Measurements from ENCODE around the gene C2orf76.
"Not testable (repeated sequence)": the region's sequence is repeated elsewhere in the genome, so short reads cannot be mapped to it uniquely, and the experiment has no call there.

Gene C2orf76

DNA sequence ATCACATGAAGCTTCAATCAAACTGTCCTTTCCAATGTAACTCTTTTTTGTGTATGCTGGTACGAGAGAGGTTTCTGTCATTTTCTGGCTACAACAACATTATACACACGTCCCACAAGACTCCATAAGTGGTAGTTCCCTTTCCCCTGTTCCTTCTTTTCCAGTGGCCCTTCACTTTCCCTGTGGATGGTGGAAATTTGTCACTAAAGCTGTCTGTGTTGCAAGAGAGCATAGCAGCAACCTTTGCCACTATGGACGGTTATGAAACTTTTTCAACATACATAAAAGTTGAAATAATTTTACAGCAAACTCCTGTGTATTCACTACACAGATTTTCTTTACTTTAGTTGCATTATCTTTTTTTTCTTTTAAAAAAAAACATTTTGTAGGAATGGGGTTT is 18.8 kb upstream of the C2orf76 start:
- DNase-seq (ENCODE audit: extremely low read depth, low read depth) = no peak
- TF ChIP-seq, protein P1, sequence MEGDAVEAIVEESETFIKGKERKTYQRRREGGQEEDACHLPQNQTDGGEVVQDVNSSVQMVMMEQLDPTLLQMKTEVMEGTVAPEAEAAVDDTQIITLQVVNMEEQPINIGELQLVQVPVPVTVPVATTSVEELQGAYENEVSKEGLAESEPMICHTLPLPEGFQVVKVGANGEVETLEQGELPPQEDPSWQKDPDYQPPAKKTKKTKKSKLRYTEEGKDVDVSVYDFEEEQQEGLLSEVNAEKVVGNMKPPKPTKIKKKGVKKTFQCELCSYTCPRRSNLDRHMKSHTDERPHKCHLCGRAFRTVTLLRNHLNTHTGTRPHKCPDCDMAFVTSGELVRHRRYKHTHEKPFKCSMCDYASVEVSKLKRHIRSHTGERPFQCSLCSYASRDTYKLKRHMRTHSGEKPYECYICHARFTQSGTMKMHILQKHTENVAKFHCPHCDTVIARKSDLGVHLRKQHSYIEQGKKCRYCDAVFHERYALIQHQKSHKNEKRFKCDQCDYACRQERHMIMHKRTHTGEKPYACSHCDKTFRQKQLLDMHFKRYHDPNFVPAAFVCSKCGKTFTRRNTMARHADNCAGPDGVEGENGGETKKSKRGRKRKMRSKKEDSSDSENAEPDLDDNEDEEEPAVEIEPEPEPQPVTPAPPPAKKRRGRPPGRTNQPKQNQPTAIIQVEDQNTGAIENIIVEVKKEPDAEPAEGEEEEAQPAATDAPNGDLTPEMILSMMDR (IDR thresholded peaks at IDR 0.05; ENCODE audit: low read depth, low read length) = no peak

DNA sequence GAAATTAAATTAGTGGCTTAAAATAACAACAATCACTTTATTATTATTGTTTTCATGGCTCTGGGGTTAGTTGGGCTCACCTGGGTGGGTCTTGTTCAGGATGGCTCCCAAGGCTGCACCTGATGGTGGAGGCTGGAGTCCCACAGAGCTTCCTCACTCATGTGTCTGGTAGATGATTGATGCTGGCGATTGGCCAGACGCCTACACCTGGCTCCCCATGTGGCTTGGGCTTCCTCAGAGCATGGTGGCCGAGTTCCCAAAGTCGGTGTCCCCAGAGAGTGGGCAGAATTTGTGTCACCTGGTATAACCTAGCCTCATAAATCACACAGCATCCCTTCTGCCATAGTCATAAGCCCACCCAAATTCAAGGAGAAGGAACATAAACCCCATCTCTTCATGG is 18.3 kb upstream of the C2orf76 start:
- TF ChIP-seq, protein P1 (IDR thresholded peaks at IDR 0.05; ENCODE audit: low read depth, low read length) = no peak
- no peak for DNase-seq (ENCODE audit: extremely low read depth, low read depth)

DNA sequence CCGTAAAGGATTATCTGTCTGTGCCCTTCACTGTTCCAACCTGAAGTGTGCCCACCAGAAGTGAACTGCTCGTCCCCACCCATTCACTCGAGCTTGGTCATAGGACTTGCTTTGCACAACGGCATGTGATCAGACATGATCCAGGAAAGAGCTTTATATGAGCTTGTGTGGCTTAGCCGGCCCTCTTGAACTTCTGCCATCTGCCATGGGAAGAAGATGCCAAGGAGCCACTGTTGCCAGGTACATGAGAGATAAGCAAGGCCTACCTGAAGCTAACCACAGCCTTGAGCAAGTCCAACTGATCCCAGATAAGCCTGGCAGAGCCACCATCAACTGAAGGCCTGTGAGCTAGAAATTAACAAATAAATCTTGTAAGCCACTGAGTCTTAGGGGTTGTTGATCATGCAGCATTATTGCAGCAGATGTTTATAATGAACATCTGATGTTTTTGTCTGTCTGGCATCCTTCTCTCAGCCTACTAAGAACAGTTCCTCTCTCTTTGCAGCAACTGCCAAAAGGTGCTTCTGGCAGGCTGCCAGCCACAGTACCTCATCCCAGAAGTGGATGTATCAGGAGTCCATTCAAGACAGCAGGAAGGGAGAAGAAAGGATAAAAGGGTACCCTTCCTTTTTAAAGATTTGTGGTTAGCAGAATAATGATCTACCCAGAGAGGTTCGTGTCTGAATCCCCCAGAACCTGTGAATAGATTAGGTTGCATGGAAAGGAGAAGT is 16.9 kb upstream of the C2orf76 start:
- no peak for DNase-seq (ENCODE audit: extremely low read depth, low read depth)

DNA sequence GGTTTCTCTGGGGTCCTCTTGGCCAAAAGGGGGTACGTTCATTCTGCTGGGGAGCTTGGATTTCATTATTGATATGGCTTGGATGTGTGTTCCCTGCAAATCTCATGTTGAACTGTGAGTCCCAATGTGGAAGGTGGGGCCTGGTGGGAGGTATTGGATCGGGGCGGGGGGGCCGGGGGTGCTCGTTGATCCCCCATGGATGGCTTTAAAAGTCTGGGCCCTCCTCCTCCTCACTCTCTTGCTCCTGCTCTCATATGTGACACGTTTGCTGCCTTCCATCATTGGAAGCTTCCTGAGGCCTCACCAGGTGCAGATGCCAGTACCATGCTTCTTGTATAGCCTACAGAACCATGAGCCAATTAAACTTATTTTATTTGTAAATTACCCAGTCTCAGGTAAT is 11.9 kb upstream of the C2orf76 start:
- TF ChIP-seq, protein P1 (IDR thresholded peaks at IDR 0.05; ENCODE audit: low read depth, low read length) = no peak
- DNase-seq (ENCODE audit: extremely low read depth, low read depth) = no peak

More for the DNA sequence above, 16.9 kb upstream of the C2orf76 start:
- TF ChIP-seq, protein P1 (IDR thresholded peaks at IDR 0.05; ENCODE audit: low read depth, low read length) = no peak

DNA sequence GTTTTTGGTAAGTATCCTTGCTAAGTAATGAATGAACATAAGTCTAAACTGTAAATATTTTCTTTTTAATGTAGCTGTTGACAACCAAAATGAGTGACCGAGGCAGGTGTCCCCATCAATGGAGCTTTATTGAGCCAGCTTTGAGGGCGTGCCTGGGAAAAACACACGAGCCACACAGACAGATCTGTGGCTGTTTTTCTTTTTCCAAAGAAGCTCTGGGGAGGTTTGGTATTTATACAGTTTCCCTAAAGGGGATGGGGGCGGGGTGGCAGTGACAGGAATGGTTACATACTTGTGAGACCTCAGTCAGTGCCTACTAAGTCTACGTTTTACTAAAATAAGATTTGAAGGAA is 11.3 kb upstream of the C2orf76 start:
- no peak for DNase-seq (ENCODE audit: extremely low read depth, low read depth)
- TF ChIP-seq, protein P1 (IDR thresholded peaks at IDR 0.05; ENCODE audit: low read depth, low read length) = no peak

DNA sequence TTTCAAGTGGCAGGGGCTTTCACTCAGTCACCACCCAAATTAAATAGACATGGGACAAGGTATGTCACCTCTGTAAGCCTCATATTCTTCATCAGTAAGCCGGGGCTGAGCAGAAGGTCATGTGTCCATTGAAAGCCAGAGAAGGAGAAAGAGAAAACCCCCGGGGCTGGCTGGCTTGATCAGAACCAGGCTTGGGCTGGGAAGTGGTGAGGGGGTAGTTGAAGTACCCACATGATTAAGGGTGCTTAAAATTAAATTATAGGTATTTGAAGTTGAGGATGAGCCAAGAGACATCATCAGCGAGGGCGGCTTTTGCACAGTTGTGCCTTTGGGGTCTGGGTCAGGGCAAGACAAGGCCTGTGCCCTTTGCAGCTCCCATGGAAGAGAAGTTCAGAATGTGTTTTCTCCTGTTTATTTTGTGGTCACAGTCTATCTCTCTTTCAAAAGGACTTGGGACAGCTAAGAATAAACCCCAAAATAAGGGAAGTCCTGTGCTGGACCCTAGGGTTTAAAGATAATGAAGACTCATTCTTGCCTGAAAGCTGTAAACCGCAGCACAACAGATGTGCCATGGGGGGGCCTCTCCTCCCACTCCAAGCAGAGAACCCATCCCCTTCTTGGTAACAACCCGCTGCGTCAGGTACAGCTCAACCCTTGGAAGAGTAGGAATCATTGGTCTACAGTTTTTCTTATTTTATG is 10.8 kb upstream of the C2orf76 start:
- TF ChIP-seq, protein P1 (IDR thresholded peaks at IDR 0.05; ENCODE audit: low read depth, low read length) = no peak
- DNase-seq (ENCODE audit: extremely low read depth, low read depth) = no peak

DNA sequence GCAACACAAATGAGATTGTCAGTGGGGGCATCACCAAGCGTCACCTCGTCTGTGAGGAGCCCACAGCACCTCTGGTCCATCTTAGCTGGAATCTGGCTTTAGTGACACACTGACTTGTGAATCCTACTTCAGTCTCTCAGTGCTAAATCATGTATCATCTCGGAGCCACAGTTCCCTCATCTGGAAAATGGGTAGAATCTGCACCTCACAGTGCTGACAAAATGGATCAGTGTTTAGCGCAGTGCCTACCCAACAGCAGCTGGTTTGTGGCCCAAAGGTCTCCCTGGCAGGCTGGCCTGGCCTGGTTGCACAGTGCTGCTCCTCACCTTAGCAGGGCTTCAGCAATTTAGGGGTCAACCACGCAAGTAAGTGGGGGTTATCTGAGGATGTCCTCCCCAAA is 10.2 kb upstream of the C2orf76 start:
- no peak for DNase-seq (ENCODE audit: extremely low read depth, low read depth)
- TF ChIP-seq, protein P1 (IDR thresholded peaks at IDR 0.05; ENCODE audit: low read depth, low read length) = no peak

DNA sequence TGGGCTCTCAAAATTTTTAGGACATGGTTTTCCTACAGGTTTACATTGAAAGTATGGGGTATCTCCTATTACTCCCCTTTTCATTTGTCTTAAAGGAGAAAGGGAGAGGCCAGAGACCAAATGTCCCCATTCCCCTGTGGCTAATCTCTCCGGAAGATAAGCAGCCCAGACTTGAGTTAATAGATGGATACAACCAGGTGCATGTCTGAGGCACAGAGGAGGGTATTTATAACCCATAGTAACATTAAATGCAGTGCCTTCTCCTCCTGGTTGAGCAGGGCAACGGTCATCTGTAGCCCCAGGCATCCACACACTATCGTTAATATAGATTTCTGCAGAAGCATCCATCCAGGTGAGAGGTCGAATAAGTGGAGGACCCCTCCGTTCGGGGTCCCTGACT is 9.8 kb upstream of the C2orf76 start:
- DNase-seq (ENCODE audit: extremely low read depth, low read depth) = not testable (repeated sequence)

DNA sequence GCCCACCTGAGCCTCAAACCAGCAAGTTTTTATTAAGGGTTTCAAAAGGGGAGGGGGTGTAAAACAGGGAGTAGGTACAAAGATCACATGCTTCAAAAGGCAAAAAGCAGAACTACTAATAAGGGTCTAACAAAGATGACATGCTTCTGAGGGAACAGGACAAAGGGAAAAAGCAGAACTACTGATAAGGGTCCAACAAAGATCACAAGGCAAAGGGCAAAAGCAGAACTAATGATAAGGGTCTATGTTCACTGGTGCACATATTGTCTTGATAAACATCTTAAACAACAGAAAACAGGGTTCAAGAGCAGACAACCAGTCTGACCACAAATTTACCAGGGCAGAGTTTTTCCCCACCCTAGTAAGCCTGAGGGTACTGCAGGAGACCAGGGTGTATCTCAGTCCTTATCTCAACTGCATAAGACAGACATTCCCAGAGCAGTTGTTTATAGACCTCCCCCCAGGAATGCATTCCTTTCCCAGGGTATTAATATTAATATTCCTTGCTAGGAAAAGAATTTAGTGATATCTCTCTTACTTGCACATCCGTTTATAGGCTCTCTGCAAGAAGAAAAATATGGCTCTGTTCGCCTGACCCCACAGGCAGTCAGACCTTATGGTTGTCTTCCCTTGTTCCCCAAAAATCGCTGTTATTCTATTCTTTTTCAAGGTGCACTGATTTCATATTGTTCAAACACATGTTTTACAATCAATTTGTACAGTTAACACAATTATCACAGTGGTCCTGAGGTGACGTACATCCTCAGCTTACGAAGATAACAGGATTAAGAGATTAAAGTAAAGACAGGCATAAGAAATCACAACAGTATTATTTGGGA is 7.5 kb upstream of the C2orf76 start:
- DNase-seq (ENCODE audit: extremely low read depth, low read depth) = not testable (repeated sequence)

Data from AG09319 (cell line).